HG02759 (cell line): Measurements from ENCODE around the gene CACNA1I.

Source experiments
- ATAC-seq: cut with Tn5 transposase; IDR thresholded peaks from one replicate; pipeline ENCODE4 v1.9.1; 2021; ENCODE audit warnings: mild to moderate bottlenecking, moderate library complexity; ENCODE audit not compliant: unreplicated experiment

The CACNA1I gene

GRCh38 chr22:39664485-39665200 lies 94.1 kb downstream of the CACNA1I start:
- no peak for ATAC-seq

GRCh38 chr22:39665229-39665628 lies 94.7 kb downstream of the CACNA1I start:
- no peak for ATAC-seq

- ATAC-seq = no peak
Observed at GRCh38 chr22:39665661-39666431, 95.3 kb downstream of the CACNA1I start.

GRCh38 chr22:39666495-39666894 lies 95.9 kb downstream of the CACNA1I start:
- ATAC-seq = no peak

GRCh38 chr22:39666926-39667325 lies 96.4 kb downstream of the CACNA1I start:
- ATAC-seq = no peak

- ATAC-seq = no peak
Observed at GRCh38 chr22:39669432-39669831, 98.9 kb downstream of the CACNA1I start.

- no peak for ATAC-seq
Observed at GRCh38 chr22:39671936-39672335, 101.4 kb downstream of the CACNA1I start.

- no peak for ATAC-seq
Observed at GRCh38 chr22:39674536-39674935, 104.0 kb downstream of the CACNA1I start.

- no peak for ATAC-seq
Observed at GRCh38 chr22:39675947-39676346, 105.4 kb downstream of the CACNA1I start.

GRCh38 chr22:39677967-39678366 lies 107.4 kb downstream of the CACNA1I start:
- no peak for ATAC-seq

- no peak for ATAC-seq
Observed at GRCh38 chr22:39678862-39679490, 108.4 kb downstream of the CACNA1I start.

GRCh38 chr22:39679652-39680051 lies 109.1 kb downstream of the CACNA1I start:
- ATAC-seq = no peak

- no peak for ATAC-seq
Observed at GRCh38 chr22:39680486-39680885, 109.9 kb downstream of the CACNA1I start.

GRCh38 chr22:39681038-39681861 lies 110.7 kb downstream of the CACNA1I start:
- ATAC-seq = no peak

- no peak for ATAC-seq
Observed at GRCh38 chr22:39682994-39683393, 112.4 kb downstream of the CACNA1I start.

- ATAC-seq = no peak
Observed at GRCh38 chr22:39683639-39684038, 113.1 kb downstream of the CACNA1I start.

GRCh38 chr22:39684702-39685281 lies 114.2 kb downstream of the CACNA1I start:
- no peak for ATAC-seq

GRCh38 chr22:39685336-39686177 lies 115.0 kb downstream of the CACNA1I start:
- ATAC-seq = no peak

GRCh38 chr22:39686178-39686620 lies 115.6 kb downstream of the CACNA1I start:
- no peak for ATAC-seq
